Islet of Langerhans (tissue), 1 donor: Measurements from ENCODE around the gene PLEKHS1.
A peak's percentile ranks its signal among the peaks of the same experiment; 100 is the strongest.
"Not testable (repeated sequence)": the region's sequence is repeated elsewhere in the genome, so short reads cannot be mapped to it uniquely, and the experiment has no call there.

Source experiments
- FAIRE-seq: peaks from one replicate; lab custom pipeline; 2011; peaks lifted over from hg19 to GRCh38; lab: Jason Lieb, UNC

PLEKHS1 gene

DNA sequence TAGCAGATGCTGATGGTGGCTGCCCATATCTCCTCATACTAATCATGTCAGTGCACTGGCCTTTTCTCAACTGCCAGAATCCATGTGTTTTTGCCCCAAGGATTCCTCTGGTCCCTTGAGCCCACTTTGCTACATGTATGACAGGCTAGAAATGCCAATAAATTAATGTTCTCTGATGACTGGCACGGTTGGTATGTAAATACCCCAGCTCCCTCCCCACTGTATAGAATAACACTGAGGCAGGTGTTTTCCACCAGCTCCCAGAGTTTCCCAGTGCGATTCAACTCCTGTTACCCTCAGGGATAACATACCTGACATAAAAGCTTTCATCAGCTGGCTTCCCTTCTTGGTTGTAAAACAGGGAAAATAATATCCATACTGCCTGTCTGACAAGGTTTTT lies 9.0 kb upstream of the PLEKHS1 start:
- FAIRE-seq, result no peak

DNA sequence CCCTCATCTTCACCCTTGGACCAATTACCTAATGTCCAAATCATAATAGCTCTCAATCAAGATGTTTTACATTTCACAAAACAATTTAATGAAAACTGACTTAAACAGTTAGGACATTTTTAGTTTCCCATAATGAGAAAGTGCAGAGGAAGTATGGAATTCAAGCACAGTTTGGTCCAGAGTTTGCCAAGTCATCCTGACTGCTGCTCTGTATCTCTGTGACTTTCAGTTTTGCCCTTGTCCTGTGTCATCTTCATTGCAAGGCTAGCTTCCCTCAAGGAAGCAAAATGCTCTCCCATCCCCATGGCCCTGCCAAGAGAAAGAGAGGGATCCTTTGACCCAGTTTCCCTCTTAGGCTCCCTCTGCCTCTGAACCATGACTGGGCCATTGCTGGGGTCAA lies 7.9 kb upstream of the PLEKHS1 start:
- FAIRE-seq, result no peak

GRCh38 chr10:113745374-113745773 lies 6.1 kb upstream of the PLEKHS1 start:
- no peak for FAIRE-seq

DNA sequence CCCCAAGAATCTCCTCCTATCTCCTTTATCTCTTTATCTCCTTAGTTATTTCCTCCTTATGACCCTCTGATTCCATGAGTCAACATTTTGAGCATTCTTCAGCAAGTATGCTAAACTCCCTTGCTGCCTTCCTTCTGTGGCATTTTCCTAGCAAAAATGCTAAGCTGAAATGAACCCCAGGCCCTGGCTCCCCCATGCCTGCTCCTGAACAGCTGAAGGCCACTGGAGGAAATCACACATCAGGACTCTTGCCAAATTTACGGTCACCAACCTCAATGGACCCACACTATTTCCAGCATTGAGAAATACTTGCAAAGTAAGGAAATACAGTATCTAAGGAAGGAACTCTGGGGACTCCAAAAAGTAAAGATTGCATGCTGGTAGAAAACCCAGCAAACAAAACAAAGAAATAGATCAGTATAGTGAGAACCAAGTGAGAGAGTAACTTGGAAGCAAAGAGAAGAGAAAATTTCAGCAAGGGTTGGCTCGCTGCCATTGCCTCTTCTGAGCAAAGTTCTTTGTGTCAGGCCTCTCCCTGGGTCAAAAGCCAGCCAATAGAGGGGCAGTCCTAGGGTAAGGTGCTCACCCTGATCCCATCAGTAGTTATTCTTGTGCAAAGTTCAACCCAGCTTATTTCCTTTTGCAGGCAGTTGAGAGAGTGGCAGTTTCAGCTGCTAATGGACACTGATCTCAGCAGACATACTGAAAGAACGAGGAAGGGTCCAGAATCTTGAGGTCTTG lies 5.1 kb upstream of the PLEKHS1 start:
- no peak for FAIRE-seq

DNA sequence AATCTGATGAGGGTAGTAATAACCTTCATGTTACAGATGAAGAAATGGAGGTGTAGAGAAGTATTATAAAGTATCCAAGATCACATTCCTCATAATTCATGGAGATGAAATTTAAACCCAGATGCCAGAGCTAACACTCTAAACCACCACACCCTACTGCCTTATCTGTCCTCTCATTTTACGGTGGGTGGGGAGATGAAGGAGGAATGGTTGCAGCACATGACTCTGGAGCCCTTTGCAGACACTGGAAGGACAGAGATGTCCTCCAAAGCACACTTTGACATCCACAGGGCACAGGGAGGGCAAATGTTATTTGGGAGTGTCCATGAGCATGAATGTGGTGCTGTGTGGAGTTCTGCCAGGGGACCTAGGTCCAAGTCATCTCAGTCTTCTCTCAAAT lies 1.1 kb downstream of the PLEKHS1 start:
- no peak for FAIRE-seq

DNA sequence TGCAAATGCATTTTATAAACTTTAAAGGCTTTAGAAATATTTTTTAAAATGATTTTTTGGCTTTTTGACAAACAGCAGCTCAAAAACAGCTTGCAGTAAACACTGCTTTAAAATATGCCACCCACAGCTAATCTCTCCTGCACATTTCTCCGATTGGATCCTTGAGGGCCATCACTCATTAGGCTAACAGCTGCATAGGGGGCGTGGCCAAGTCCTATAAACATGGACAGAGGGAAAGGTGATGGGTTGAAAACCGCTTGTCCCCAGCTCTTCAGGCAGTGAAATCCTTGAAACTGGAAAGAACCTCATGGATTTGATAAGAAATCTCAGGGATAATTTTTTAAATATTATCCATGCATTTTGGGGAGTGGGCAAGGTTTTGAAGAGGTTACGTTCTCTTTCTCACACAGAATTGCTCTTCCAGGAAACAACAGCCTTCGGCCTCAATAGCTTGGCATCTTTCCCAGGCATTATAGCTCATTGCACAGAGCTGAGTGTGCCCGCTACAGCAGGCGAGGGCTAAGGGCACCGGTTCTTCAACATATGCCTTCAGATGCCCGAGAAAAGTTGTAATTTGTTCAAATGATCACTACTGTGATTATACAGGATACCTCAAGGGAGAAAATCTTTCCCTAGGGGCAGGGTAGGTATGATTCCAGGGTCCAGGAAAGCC lies 1.7 kb downstream of the PLEKHS1 start:
- FAIRE-seq, result no peak

GRCh38 chr10:113754125-113754524 lies 2.6 kb downstream of the PLEKHS1 start:
- no peak for FAIRE-seq

DNA sequence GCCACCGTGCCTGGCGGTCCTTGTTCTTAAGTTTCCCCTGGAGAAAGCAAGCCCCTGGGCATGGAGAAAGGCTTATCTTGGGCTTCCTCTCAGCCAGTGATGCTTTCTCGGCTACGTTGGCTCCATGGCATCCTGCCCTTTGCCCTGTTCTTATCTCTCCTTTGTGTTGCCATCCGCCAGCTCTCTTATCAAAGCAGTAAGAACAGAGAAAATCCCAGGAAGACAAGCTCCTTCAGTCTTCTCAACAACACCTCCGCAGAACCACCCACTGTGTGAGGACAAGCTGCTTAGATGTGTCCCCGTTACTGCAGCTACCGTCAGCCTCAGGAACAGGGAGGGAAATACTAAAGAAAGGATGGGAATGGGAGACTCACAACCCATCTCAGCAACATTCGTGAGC lies 3.3 kb downstream of the PLEKHS1 start:
- no peak for FAIRE-seq

DNA sequence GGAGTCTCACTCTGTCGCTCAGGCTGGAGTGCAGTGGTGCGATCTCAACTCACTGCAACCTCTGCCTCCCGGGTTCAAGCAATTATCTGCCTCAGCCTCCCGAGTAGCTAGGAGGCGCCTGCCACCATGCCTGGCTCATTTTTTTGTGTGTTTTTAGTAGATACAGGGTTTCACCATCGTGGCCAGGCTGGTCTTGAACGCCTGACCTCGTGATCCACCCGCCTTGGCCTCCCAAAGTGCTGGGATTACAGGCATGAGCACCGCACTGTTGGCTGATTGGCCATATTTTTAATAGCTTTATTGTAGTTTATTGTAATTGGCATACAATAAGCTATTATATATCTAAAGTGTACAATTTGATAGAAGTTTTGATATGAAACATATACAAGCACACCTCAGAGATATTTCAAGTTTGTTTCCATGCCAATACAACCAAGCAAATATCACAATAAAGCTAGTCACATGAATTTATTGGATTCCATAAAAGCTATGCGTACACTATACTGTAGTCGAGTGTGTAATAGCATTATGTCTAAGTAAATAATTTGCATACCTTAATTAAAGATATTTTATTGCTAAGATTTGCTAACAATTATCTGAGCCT lies 5.6 kb downstream of the PLEKHS1 start:
- no peak for FAIRE-seq

DNA sequence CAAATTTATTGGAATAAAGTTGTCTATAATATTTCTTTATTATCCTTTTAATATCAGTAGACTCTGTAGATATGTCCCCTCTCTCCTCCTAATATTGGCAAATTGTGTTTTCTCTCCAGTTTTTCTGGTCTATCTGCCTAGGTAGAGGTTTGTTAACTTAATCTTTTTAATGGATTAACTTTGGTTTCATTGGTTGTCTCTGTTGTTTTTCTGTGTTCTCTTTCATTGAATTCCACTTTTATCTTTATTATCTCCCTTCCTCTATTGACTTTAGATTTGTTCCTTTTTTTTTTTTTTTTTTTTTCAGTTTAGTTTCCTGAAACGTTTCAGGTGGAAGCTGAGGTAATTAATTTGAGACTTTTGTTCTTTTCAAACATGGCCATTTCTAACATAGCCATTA lies 10.6 kb downstream of the PLEKHS1 start:
- no peak for FAIRE-seq

GRCh38 chr10:113764582-113764981 lies 13.1 kb downstream of the PLEKHS1 start:
- FAIRE-seq, result no peak

- no peak for FAIRE-seq
Measured at GRCh38 chr10:113765910-113766309, 14.4 kb downstream of the PLEKHS1 start.

DNA sequence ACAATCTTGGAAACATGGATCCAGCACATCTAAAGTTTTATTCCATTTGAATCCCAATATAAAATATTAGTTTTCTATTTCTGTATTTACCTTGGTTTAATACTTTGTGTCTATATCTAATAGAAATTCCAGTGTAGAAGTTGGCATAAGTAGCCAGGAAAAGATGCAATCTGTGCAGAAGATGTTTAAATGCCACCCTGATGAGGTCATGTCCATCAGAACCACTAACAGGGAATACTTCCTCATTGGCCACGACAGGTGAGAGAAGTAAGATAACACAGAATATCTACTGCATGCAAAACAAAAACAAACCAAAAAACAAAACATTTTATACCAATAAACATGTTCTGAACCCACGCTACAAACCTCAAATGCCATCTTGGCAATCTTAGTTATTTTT lies 15.7 kb downstream of the PLEKHS1 start:
- FAIRE-seq, result no peak

DNA sequence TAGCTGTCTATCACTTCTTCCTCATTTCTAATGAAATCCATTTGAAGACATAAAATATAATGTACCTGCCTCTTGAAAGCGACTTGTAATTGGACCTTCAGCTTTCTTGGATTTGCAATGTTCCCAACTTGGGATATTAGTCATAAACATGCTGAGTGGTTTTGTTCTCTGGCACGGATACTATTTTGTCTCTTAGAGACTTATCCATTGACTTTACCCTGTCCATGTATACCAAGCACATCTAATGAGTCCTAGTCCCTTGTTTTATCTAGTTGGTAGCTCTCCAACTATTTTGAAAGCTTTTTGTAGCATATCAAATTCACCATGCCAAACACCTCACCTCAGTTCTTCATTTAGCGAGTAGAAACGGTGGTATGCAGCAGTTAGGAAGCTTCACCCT lies 18.9 kb downstream of the PLEKHS1 start:
- FAIRE-seq, result no peak

DNA sequence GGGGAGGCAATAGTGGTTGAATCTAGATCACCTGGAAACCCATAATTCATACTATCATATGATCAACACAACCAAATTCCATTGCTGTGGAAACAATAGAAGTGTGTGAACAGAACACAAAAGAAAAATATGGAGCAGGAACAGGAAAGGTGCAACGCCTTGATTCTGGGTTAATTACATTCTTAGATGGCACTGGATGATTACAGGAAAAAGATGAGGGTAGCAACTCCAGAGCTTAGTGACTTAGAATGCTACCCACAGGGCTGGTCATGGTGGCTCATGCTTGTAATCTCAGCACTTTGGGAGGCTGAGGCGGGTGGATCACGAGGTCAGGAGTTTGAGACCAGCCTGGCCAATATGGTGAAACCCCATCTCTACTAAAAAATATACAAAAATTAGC lies 19.6 kb downstream of the PLEKHS1 start:
- FAIRE-seq, result not testable (repeated sequence)

- FAIRE-seq, result no peak
Measured at GRCh38 chr10:113775686-113776294, 24.3 kb downstream of the PLEKHS1 start.

- FAIRE-seq, result no peak
Measured at GRCh38 chr10:113776553-113776952, 25.1 kb downstream of the PLEKHS1 start.

- no peak for FAIRE-seq
Measured at GRCh38 chr10:113780681-113781250, 29.3 kb downstream of the PLEKHS1 start.

- no peak for FAIRE-seq
Measured at GRCh38 chr10:113782367-113782766, 30.9 kb downstream of the PLEKHS1 start.

- no peak for FAIRE-seq
Measured at GRCh38 chr10:113782986-113783704, 31.7 kb downstream of the PLEKHS1 start.

DNA sequence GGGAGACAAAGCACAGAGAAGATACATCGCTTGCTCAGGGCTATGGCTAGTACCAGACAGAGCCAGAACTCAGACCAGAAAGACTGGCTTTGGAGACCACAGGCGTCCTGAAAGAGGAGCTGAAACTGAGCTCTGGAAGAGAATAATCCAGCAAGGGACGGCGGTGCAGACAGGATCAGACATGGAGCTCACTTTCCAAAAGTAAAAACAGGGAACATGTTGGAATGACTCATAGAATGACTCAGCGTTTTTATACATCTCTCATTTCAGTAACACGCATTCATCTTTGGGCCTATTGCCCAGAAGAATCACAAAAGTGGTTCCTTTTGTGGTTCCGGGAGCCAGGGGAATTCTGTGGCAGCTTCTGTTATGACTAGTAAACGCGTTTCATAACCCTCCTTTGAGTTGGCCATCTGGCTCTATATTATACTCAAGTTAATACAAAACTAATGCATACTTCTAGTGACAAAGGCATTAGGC lies 37.2 kb downstream of the PLEKHS1 start:
- peak; percentile 41 for FAIRE-seq

DNA sequence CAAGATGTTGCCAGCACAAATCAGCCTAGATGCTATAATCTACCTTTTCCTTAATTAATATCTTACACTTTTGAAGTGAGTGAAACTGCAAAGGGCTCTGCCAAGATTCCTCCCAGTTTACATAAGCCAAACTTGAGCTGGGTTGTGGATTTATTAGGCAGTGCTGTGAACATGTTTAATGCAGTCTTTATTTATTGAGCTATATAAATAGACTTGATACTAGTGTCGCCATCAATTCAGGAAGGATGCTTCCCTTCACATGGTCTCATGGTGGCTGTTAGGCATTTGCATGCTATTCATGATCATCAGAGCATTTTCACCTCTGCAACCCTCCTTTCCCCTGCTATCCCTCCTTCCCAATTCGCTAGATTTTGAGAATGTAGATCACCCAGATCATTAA lies 40.2 kb downstream of the PLEKHS1 start:
- no peak for FAIRE-seq
